HL-60 (cell line): ENCODE data around the gene TMEM245.

Experiments
- DNase-seq, 2 experiments: peaks; one replicate each; pipeline ENCODE4 v3.0.0-alpha.2; 2010 to 2020; ENCODE audit warnings: low read depth in 1 of 2, low spot score in 1 of 2
- H3K27ac ChIP-seq: fragments of 250-450 bp; sonication (Bioruptor Pico); replicated peaks from 2 replicates; pipeline ENCODE4 v1.5.1; 2020; ENCODE audit warnings: mild to moderate bottlenecking, moderate library complexity
- H3K27me3 ChIP-seq: fragments of 250-450 bp; sonication (Bioruptor Pico); 2 replicates; pipeline ENCODE4 v1.5.1; 2021; ENCODE audit warnings: mild to moderate bottlenecking, moderate library complexity; ENCODE audit not compliant: insufficient read depth, poor library complexity, severe bottlenecking
- H3K4me3 ChIP-seq: replicated peaks from 2 replicates; pipeline ENCODE4 v1.5.1; 2011; ENCODE audit warnings: mild to moderate bottlenecking, control low read depth, low read length; ENCODE audit not compliant: insufficient read depth
- GABPA ChIP-seq: IDR thresholded peaks from 2 replicates; pipeline ENCODE4 v1.6.1; 2012; ENCODE audit warnings: low read depth
- POLR2AphosphoS5 ChIP-seq: IDR thresholded peaks from 2 replicates; pipeline ENCODE4 v1.6.1; 2012; ENCODE audit warnings: low read depth
- SPI1 ChIP-seq: IDR thresholded peaks from 2 replicates; pipeline ENCODE4 v1.6.1; 2012; ENCODE audit warnings: low read depth, mild to moderate bottlenecking, borderline replicate concordance
- TF ChIP-seq, protein P1 (sequence below): IDR thresholded peaks from 2 replicates; pipeline ENCODE4 v1.6.1; 2012; ENCODE audit warnings: low read depth; ENCODE audit not compliant: insufficient replicate concordance
- TF ChIP-seq, protein P2 (sequence below): IDR thresholded peaks from one replicate; pipeline ENCODE4 v1.5.1; 2011; ENCODE audit warnings: low read length, control low read depth, inconsistent platforms; ENCODE audit not compliant: insufficient read depth

Gene TMEM245

GRCh38 chr9:109020581-109021511 is 98.9 kb downstream of the TMEM245 start:
- Histone ChIP-seq H3K27ac (no peak overlapping the region), H3K27me3 (no peaks in the 10 kb centered on the region), H3K4me3 (no peak overlapping the region)
- TF ChIP-seq SPI1 (peak; percentile 91), GABPA (no peak)
- DNase-seq: peak; percentile 56 to 80

DNA sequence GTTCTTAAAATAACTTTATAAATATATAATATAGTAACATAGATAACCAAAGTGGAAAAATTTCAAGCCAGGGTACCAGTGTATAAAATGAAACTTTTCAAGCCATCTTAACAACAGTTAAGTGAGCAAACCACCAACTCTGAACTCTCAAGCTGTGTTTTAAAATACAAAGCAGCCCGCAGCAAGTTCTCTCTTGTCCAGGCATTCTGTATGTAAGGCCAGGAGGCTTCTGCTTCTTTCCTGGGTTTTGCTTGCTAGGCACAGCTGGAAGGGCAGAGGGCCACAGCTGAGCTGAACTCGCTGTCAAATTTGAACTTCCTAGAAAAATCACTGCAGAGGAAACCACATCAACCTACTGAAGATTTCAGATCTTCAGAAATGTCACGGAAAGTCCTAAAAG is 99.6 kb downstream of the TMEM245 start:
- DNase-seq: no peak

GRCh38 chr9:109019420-109019819 is 100.3 kb downstream of the TMEM245 start:
- H3K4me3 ChIP-seq: no peak overlapping the region
- no peak overlapping the region for H3K27ac ChIP-seq
- no peak for DNase-seq
- H3K27me3 ChIP-seq: no peaks in the 10 kb centered on the region
- TF ChIP-seq SPI1 (no peak), GABPA (no peak), POLR2AphosphoS5 (no peak)
- TF ChIP-seq, protein P1, sequence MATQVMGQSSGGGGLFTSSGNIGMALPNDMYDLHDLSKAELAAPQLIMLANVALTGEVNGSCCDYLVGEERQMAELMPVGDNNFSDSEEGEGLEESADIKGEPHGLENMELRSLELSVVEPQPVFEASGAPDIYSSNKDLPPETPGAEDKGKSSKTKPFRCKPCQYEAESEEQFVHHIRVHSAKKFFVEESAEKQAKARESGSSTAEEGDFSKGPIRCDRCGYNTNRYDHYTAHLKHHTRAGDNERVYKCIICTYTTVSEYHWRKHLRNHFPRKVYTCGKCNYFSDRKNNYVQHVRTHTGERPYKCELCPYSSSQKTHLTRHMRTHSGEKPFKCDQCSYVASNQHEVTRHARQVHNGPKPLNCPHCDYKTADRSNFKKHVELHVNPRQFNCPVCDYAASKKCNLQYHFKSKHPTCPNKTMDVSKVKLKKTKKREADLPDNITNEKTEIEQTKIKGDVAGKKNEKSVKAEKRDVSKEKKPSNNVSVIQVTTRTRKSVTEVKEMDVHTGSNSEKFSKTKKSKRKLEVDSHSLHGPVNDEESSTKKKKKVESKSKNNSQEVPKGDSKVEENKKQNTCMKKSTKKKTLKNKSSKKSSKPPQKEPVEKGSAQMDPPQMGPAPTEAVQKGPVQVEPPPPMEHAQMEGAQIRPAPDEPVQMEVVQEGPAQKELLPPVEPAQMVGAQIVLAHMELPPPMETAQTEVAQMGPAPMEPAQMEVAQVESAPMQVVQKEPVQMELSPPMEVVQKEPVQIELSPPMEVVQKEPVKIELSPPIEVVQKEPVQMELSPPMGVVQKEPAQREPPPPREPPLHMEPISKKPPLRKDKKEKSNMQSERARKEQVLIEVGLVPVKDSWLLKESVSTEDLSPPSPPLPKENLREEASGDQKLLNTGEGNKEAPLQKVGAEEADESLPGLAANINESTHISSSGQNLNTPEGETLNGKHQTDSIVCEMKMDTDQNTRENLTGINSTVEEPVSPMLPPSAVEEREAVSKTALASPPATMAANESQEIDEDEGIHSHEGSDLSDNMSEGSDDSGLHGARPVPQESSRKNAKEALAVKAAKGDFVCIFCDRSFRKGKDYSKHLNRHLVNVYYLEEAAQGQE: no peak
- TF ChIP-seq, protein P2, sequence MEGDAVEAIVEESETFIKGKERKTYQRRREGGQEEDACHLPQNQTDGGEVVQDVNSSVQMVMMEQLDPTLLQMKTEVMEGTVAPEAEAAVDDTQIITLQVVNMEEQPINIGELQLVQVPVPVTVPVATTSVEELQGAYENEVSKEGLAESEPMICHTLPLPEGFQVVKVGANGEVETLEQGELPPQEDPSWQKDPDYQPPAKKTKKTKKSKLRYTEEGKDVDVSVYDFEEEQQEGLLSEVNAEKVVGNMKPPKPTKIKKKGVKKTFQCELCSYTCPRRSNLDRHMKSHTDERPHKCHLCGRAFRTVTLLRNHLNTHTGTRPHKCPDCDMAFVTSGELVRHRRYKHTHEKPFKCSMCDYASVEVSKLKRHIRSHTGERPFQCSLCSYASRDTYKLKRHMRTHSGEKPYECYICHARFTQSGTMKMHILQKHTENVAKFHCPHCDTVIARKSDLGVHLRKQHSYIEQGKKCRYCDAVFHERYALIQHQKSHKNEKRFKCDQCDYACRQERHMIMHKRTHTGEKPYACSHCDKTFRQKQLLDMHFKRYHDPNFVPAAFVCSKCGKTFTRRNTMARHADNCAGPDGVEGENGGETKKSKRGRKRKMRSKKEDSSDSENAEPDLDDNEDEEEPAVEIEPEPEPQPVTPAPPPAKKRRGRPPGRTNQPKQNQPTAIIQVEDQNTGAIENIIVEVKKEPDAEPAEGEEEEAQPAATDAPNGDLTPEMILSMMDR: no peak

More for the DNA sequence above, 99.6 kb downstream of the TMEM245 start:
- H3K27ac ChIP-seq: no peak overlapping the region
- no peaks in the 10 kb centered on the region for H3K27me3 ChIP-seq
- TF ChIP-seq, protein P2: no peak
- TF ChIP-seq SPI1 (no peak), GABPA (no peak), POLR2AphosphoS5 (no peak)
- TF ChIP-seq, protein P1: no peak
- H3K4me3 ChIP-seq: no peak overlapping the region

DNA sequence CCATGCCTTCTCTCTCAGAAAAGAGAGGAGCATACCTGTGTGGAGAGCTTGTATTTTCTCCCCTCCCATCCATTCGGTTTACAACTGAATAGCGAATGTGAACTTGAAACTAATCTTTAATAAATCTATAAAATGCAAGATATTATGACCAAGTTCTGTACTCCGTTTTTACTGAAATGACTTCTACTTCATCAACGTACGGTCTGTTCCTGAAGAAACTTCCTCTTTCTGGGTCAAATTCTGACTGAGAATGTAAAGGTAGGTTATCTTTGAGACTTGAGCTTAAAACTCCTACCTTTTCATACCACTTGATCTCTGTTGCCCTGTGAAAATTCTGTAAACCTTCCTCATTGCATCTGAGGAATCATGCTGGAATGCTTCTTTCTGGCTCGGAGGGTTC is 102.3 kb downstream of the TMEM245 start:
- no peak for DNase-seq
- Histone ChIP-seq H3K27ac (no peak overlapping the region), H3K4me3 (no peak overlapping the region), H3K27me3 (no peaks in the 10 kb centered on the region)
- TF ChIP-seq, protein P2: no peak
- no peak for TF ChIP-seq GABPA
- TF ChIP-seq POLR2AphosphoS5: no peak
- no peak for TF ChIP-seq SPI1
